KMS-11 (cell line): ENCODE results near the gene HMGCS2.
A peak's percentile ranks its signal among the peaks of the same experiment; 100 is the strongest.

Experiments
- H2AFZ ChIP-seq: fragments of 200-600 bp; sonication (generic); 2 replicates; pipeline ENCODE4 v1.6.1; 2016; ENCODE audit warnings: antibody characterized with exemption, mixed run types, low read depth
- H3K27ac ChIP-seq: fragments of 200-600 bp; sonication (generic); 2 replicates; pipeline ENCODE4 v1.6.1; 2016; ENCODE audit warnings: mild to moderate bottlenecking, mixed run types
- H3K27me3 ChIP-seq: fragments of 200-600 bp; sonication (generic); 2 replicates; pipeline ENCODE4 v1.6.1; 2017; ENCODE audit warnings: mild to moderate bottlenecking, low read depth, mixed run types, moderate library complexity; ENCODE audit not compliant: insufficient read depth
- H3K36me3 ChIP-seq: fragments of 200-600 bp; sonication (generic); 2 replicates; pipeline ENCODE4 v1.6.1; 2017; ENCODE audit warnings: mild to moderate bottlenecking, mixed run types; ENCODE audit not compliant: insufficient read depth
- H3K4me1 ChIP-seq: fragments of 200-600 bp; sonication (generic); 2 replicates; pipeline ENCODE4 v1.6.1; 2016; ENCODE audit warnings: mild to moderate bottlenecking, low read depth, mixed run types; ENCODE audit not compliant: poor library complexity, severe bottlenecking
- H3K4me2 ChIP-seq: fragments of 200-600 bp; sonication (generic); 2 replicates; pipeline ENCODE4 v1.7.0; 2016; ENCODE audit warnings: mild to moderate bottlenecking, mixed run types
- H3K4me3 ChIP-seq: fragments of 200-600 bp; sonication (generic); IDR thresholded peaks from 2 replicates; pipeline ENCODE4 v1.6.1; 2017; ENCODE audit warnings: low read depth, low read length, mixed read lengths; ENCODE audit not compliant: insufficient read depth
- H3K79me2 ChIP-seq: fragments of 200-600 bp; sonication (generic); 2 replicates; pipeline ENCODE4 v1.6.1; 2016; ENCODE audit warnings: low read depth, mixed run types; ENCODE audit not compliant: insufficient read depth
- H3K9ac ChIP-seq: fragments of 200-600 bp; sonication (generic); 2 replicates; pipeline ENCODE4 v1.6.1; 2016; ENCODE audit warnings: mild to moderate bottlenecking, mixed run types
- H4K20me1 ChIP-seq: fragments of 200-600 bp; sonication (generic); 2 replicates; pipeline ENCODE4 v1.6.1; 2016; ENCODE audit warnings: mild to moderate bottlenecking, mixed run types; ENCODE audit not compliant: insufficient read depth
- TF ChIP-seq, protein P1 (sequence below): fragments of 200-600 bp; sonication (generic); conservative IDR thresholded peaks from 2 replicates; pipeline ENCODE4 v1.6.1; 2017; ENCODE audit warnings: low read depth, mild to moderate bottlenecking, antibody characterized with exemption, low read length, moderate library complexity, mixed read lengths

Gene HMGCS2

DNA sequence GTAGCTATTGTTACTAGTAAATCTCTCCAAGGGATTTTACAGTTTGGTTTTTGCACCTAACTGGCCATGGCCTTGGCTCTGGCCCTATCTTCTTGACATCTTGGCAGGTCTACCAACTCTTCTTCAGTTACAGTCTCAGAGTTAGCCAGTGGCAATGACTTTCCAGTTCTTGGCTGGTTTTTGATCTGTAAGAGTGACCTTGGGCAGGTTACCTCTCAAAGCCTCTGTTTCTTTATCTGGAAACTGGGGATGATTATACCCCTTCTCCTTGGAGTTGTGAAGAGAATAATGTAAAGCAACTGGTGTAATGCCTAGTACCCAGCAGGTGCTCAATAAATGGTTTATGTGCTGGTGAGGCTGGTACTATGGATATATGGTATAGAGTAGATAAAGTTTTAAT lies 50.3 kb downstream of the HMGCS2 start:
- peaks cover 21% of the 10 kb centered on the region; the same call in 1 of the 2 replicates for H3K79me2 ChIP-seq
- H3K9ac ChIP-seq: no peak overlapping the region
- no peak overlapping the region for H3K27ac ChIP-seq
- H2AFZ ChIP-seq: no peak overlapping the region
- H3K27me3 ChIP-seq: no peaks in the 10 kb centered on the region
- no peaks in the 10 kb centered on the region for H4K20me1 ChIP-seq
- no peak overlapping the region for H3K4me2 ChIP-seq
- TF ChIP-seq, protein P1, sequence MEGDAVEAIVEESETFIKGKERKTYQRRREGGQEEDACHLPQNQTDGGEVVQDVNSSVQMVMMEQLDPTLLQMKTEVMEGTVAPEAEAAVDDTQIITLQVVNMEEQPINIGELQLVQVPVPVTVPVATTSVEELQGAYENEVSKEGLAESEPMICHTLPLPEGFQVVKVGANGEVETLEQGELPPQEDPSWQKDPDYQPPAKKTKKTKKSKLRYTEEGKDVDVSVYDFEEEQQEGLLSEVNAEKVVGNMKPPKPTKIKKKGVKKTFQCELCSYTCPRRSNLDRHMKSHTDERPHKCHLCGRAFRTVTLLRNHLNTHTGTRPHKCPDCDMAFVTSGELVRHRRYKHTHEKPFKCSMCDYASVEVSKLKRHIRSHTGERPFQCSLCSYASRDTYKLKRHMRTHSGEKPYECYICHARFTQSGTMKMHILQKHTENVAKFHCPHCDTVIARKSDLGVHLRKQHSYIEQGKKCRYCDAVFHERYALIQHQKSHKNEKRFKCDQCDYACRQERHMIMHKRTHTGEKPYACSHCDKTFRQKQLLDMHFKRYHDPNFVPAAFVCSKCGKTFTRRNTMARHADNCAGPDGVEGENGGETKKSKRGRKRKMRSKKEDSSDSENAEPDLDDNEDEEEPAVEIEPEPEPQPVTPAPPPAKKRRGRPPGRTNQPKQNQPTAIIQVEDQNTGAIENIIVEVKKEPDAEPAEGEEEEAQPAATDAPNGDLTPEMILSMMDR: no peak
- H3K4me1 ChIP-seq: peaks cover 18% of the 10 kb centered on the region
- H3K4me3 ChIP-seq: no peak overlapping the region
- H3K36me3 ChIP-seq: no peaks in the 10 kb centered on the region

DNA sequence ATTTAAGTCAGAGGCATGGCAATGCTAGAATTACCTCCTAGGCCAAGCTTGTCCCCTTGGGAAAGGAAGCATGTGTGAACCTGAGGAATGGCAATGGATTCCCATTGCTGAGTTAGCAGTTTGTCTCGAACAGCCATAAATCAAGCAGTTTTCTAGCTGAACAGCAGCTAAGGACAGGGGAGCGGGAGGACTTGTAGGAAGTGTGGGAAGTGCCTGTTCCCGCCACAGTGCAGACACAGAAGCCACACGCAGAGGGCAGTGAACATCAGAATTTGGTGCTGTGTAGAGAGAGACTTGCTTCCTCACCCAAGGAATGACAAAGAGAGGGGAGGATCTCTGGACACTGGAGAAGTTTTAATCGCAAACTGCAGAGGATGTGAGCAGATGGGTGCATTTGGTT lies 53.2 kb downstream of the HMGCS2 start:
- no peaks in the 10 kb centered on the region for H4K20me1 ChIP-seq
- H3K4me3 ChIP-seq: no peak overlapping the region
- H3K4me2 ChIP-seq: no peak overlapping the region
- H3K4me1 ChIP-seq: peaks cover 18% of the 10 kb centered on the region
- no peak overlapping the region for H3K27ac ChIP-seq
- H3K79me2 ChIP-seq: peaks cover 27% of the 10 kb centered on the region; the same call in 1 of the 2 replicates
- H2AFZ ChIP-seq: no peak overlapping the region
- no peaks in the 10 kb centered on the region for H3K36me3 ChIP-seq
- TF ChIP-seq, protein P1: no peak
- no peak overlapping the region for H3K9ac ChIP-seq
- no peaks in the 10 kb centered on the region for H3K27me3 ChIP-seq

DNA sequence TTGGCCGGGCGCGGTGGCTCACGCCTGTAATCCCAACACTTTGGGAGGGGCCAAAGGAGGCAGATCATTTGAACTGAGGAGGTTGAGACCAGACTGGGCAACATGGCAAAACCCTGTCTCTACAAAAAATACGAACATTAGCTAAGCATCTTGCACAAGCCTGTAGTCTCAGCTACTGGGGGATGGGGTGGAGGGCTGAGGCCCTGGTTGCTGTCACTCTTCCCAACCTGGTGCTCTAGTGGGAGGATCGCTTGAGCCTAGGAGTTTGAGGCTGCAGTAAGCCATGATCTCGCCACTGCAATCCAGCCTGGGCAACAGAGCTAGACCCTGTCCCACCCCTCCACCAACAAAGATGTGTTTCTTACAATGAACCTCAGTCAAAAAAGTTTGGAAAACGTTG lies 54.1 kb downstream of the HMGCS2 start:
- TF ChIP-seq, protein P1: no peak
- H3K27ac ChIP-seq: no peak overlapping the region
- peaks cover 27% of the 10 kb centered on the region; the same call in 1 of the 2 replicates for H3K79me2 ChIP-seq
- H2AFZ ChIP-seq: no peak overlapping the region
- no peaks in the 10 kb centered on the region for H4K20me1 ChIP-seq
- no peaks in the 10 kb centered on the region for H3K27me3 ChIP-seq
- H3K4me1 ChIP-seq: peaks cover 18% of the 10 kb centered on the region
- H3K9ac ChIP-seq: no peak overlapping the region
- H3K4me2 ChIP-seq: no peak overlapping the region; the same call in 1 of the 2 replicates
- no peak overlapping the region for H3K4me3 ChIP-seq
- no peaks in the 10 kb centered on the region for H3K36me3 ChIP-seq

DNA sequence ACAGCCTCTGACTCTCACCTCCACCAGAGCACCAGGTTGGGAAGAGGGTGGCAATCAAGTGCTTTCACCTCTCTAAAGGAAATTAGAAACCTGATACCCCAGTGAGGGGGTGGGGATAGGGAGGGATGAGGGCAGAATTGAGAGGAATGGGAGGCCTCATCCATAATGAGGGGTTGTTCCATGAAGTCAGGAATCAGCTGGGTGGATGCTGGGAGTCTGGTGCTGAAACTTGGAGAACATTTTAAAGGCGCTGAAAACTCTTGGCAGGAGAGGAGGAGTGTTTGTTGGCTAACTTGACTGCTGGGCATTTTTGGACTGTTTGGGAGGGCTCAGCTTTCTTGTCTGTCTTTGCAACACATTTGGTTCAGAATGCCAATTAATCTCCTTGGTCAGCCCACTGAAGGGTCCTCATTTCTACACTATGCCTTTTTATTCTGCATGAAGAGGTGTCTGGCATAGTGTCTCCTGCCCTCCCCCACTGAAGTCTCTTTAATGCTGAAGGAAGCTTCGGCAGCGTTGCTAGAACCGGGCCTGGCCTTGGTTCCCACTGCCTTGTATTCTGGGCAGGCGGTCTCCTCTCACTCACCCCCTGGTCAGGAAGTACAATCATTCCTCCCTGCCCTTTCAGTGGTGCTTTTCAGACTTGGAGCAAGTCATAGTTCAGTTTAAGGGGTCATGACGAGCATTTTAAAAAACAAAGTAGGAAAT lies 54.8 kb downstream of the HMGCS2 start:
- Histone ChIP-seq H3K27me3 (no peaks in the 10 kb centered on the region), H3K27ac (no peak overlapping the region), H3K4me3 (no peak overlapping the region), H4K20me1 (no peaks in the 10 kb centered on the region), H3K9ac (no peak overlapping the region), H3K4me1 (peaks cover 18% of the 10 kb centered on the region), H3K79me2 (peaks cover 27% of the 10 kb centered on the region; the same call in 1 of the 2 replicates), H3K4me2 (peak overlapping the region; percentile 95), H3K36me3 (no peaks in the 10 kb centered on the region), H2AFZ (no peak overlapping the region)
- TF ChIP-seq, protein P1: no peak
